GM23248 (cell line): ENCODE measurements around the gene FAM8A1. TPM values are rescaled to one million over a fixed set of nuclear protein-coding genes. Genes with fewer than 3 reads are reported as not detected.

Experiments
- DNase-seq: peaks from one replicate; pipeline ENCODE4 v3.0.0-alpha.2; 2015
- H2AFZ ChIP-seq: fragments of 200-600 bp; sonication (generic); 2 replicates; pipeline ENCODE4 v1.6.1; 2016; ENCODE audit warnings: antibody characterized with exemption
- H3F3A ChIP-seq: fragments of 200-600 bp; sonication (generic); 2 replicates; pipeline ENCODE4 v1.6.1; 2016; ENCODE audit warnings: mild to moderate bottlenecking, antibody characterized with exemption, mixed run types; ENCODE audit not compliant: insufficient read depth
- H3K27ac ChIP-seq: fragments of 200-600 bp; sonication (generic); 2 replicates; pipeline ENCODE4 v1.5.1; 2016; ENCODE audit warnings: mild to moderate bottlenecking
- H3K27me3 ChIP-seq: fragments of 200-600 bp; sonication (generic); replicated peaks from 2 replicates; pipeline ENCODE4 v1.6.1; 2016; ENCODE audit warnings: mild to moderate bottlenecking; ENCODE audit not compliant: insufficient read depth
- H3K36me3 ChIP-seq: fragments of 200-600 bp; sonication (generic); 2 replicates; pipeline ENCODE4 v1.6.1; 2016; ENCODE audit warnings: low read depth, mild to moderate bottlenecking
- H3K4me1 ChIP-seq: fragments of 200-600 bp; sonication (generic); 2 replicates; pipeline ENCODE4 v1.6.1; 2016; ENCODE audit warnings: mild to moderate bottlenecking; ENCODE audit not compliant: insufficient read depth
- H3K4me2 ChIP-seq: fragments of 200-600 bp; sonication (generic); one replicate; pipeline ENCODE4 v1.6.1; 2016; ENCODE audit warnings: mild to moderate bottlenecking; ENCODE audit not compliant: unreplicated experiment
- H3K4me3 ChIP-seq: fragments of 200-600 bp; sonication (generic); 2 replicates; pipeline ENCODE4 v1.5.1; 2016; ENCODE audit warnings: mild to moderate bottlenecking
- H3K79me2 ChIP-seq: fragments of 200-600 bp; sonication (generic); 2 replicates; pipeline ENCODE4 v1.6.1; 2016; ENCODE audit warnings: mild to moderate bottlenecking; ENCODE audit not compliant: insufficient read depth
- H3K9ac ChIP-seq: fragments of 200-600 bp; sonication (generic); 2 replicates; pipeline ENCODE4 v1.6.1; 2016; ENCODE audit warnings: mild to moderate bottlenecking
- H3K9me2 ChIP-seq: fragments of 200-600 bp; sonication (generic); 2 replicates; pipeline ENCODE4 v1.6.1; 2016; ENCODE audit warnings: mixed run types, mild to moderate bottlenecking, moderate library complexity; ENCODE audit not compliant: insufficient read depth
- H3K9me3 ChIP-seq: fragments of 200-600 bp; sonication (generic); one replicate; pipeline ENCODE4 v1.6.1; 2017; ENCODE audit warnings: low read depth
- H4K20me1 ChIP-seq: fragments of 200-600 bp; sonication (generic); 2 replicates; pipeline ENCODE4 v1.6.0; 2016; ENCODE audit not compliant: insufficient read depth
- EZH2 ChIP-seq: fragments of 200-600 bp; sonication (generic); IDR thresholded peaks from 2 replicates; pipeline ENCODE4 v1.6.1; 2018; ENCODE audit warnings: antibody characterized with exemption, mild to moderate bottlenecking; ENCODE audit not compliant: insufficient read depth, poor library complexity, severe bottlenecking
- EZH2phosphoT487 ChIP-seq: fragments of 200-600 bp; sonication (generic); IDR thresholded peaks from 2 replicates; pipeline ENCODE4 v1.6.1; 2018; ENCODE audit warnings: antibody characterized with exemption, moderate library complexity, mild to moderate bottlenecking, low read depth; ENCODE audit not compliant: insufficient read depth
- WGBS, 2 experiments: methylation state at CpG; one replicate each; pipeline ENCODE4 v1.1.6; 2015 to 2017; ENCODE audit warnings: low lambda C conversion rate in 2 of 2, low coverage in 1 of 2; ENCODE audit errors: missing lambda C conversion rate in 2 of 2; 5-methylcytosine and 5-hydroxymethylcytosine counted together
- in situ Hi-C: fragments of 300-500 bp; cut with MboI; formaldehyde crosslinking; loops from 2 replicates; pipeline ENCODE4 v1.15.0; 2020
- polyA plus RNA-seq: library from polyadenylated mRNA; unstranded; fragments of >200 nt; fragmentation: Nextera tagmentation; extraction: Ambion mirVana; gene quantifications from 2 replicates; pipeline ENCODE4 v1.2.1, GENCODE V29; 2016
- total RNA-seq: library from RNA; depleted of rRNA; stranded (reverse); fragments of >200 nt; shearing (Covaris generic); gene quantifications from 2 replicates; pipeline ENCODE4 v1.2.3, GENCODE V29; 2014

Gene FAM8A1
- total and polyA plus RNA-seq, 2 experiments from 2014 or later, result 15.0 to 28.4 TPM

GRCh38 chr6:17593246-17593645 is 6.9 kb upstream of the FAM8A1 start:
- DNase-seq, result no peak
- Histone ChIP-seq H3F3A (no peaks in the 10 kb centered on the region), H3K27me3 (no peaks in the 10 kb centered on the region), H3K36me3 (no peaks in the 10 kb centered on the region), H3K4me3 (no peak overlapping the region), H3K27ac (no peak overlapping the region), H3K9me2 (no peaks in the 10 kb centered on the region), H3K9me3 (no peaks in the 10 kb centered on the region), H3K9ac (no peak overlapping the region), H3K4me1 (peaks cover 7% of the 10 kb centered on the region; the same call in 1 of the 2 replicates), H4K20me1 (no peaks in the 10 kb centered on the region), H3K4me2 (no peak overlapping the region), H3K79me2 (no peaks in the 10 kb centered on the region), H2AFZ (no peak overlapping the region)
- TF ChIP-seq EZH2phosphoT487 (no peak), EZH2 (no peak)
- in situ Hi-C loops, result no loop called here

- no peak overlapping the region for H3K27ac ChIP-seq
- in situ Hi-C loops, result no loop called here
- H3K4me1 ChIP-seq, result peaks cover 4% of the 10 kb centered on the region; the same call in 1 of the 2 replicates
- whole genome bisulfite sequencing, 2 experiments, result 79 to 86% methylated on average over 3 of the region's 3 CpGs
- no peaks in the 10 kb centered on the region for H3K27me3 ChIP-seq
- H3K9ac ChIP-seq, result no peak overlapping the region
- no peak overlapping the region for H3K4me3 ChIP-seq
- H3K79me2 ChIP-seq, result peaks cover 4% of the 10 kb centered on the region
- no peaks in the 10 kb centered on the region for H4K20me1 ChIP-seq
- H3K36me3 ChIP-seq, result no peaks in the 10 kb centered on the region
- H3K9me2 ChIP-seq, result no peaks in the 10 kb centered on the region
- no peak for DNase-seq
- H3K4me2 ChIP-seq, result no peak overlapping the region
- no peaks in the 10 kb centered on the region for H3F3A ChIP-seq
- H3K9me3 ChIP-seq, result no peaks in the 10 kb centered on the region
- no peak overlapping the region for H2AFZ ChIP-seq
- no peak for TF ChIP-seq EZH2
- TF ChIP-seq EZH2phosphoT487, result no peak
Measured at GRCh38 chr6:17596085-17596484, 4.0 kb upstream of the FAM8A1 start.

- Histone ChIP-seq H3F3A (no peaks in the 10 kb centered on the region), H3K9me3 (no peaks in the 10 kb centered on the region), H3K4me1 (peaks cover 18% of the 10 kb centered on the region), H3K4me3 (peak overlapping the region; percentile 87), H3K9me2 (no peaks in the 10 kb centered on the region), H3K36me3 (no peaks in the 10 kb centered on the region; the same call in 1 of the 2 replicates), H4K20me1 (no peaks in the 10 kb centered on the region), H3K79me2 (peaks cover 27% of the 10 kb centered on the region), H3K27me3 (no peaks in the 10 kb centered on the region), H3K27ac (peak overlapping the region; percentile 78), H2AFZ (peak overlapping the region; percentile 97), H3K9ac (peak overlapping the region; percentile 92), H3K4me2 (peak overlapping the region; percentile 98)
- TF ChIP-seq EZH2phosphoT487 (no peak), EZH2 (no peak)
- peak; percentile 75 for DNase-seq
- in situ Hi-C loops, result no loop called here
- 0 to 2% methylated on average over 42 to 51 of the region's 77 CpGs for WGBS, 2 experiments
Measured at GRCh38 chr6:17600527-17601385, 654 bp downstream of the FAM8A1 start.

- no peaks in the 10 kb centered on the region for H3K9me3 ChIP-seq
- H3K9ac ChIP-seq, result peak overlapping the region; percentile 92
- H3K27me3 ChIP-seq, result no peaks in the 10 kb centered on the region
- H3K4me1 ChIP-seq, result peaks cover 18% of the 10 kb centered on the region
- in situ Hi-C loops, result no loop called here
- peak overlapping the region; percentile 98 for H3K4me2 ChIP-seq
- H3K79me2 ChIP-seq, result peaks cover 27% of the 10 kb centered on the region
- TF ChIP-seq EZH2phosphoT487, result no peak
- no peak for TF ChIP-seq EZH2
- no peaks in the 10 kb centered on the region for H3K9me2 ChIP-seq
- no peaks in the 10 kb centered on the region for H4K20me1 ChIP-seq
- peak overlapping the region; percentile 97 for H2AFZ ChIP-seq
- H3K27ac ChIP-seq, result peak overlapping the region; percentile 78
- 1 to 3% methylated on average over 5 of the region's 5 CpGs for whole genome bisulfite sequencing, 2 experiments
- peak overlapping the region; percentile 87 for H3K4me3 ChIP-seq
- no peaks in the 10 kb centered on the region for H3F3A ChIP-seq
- no peak for DNase-seq
- H3K36me3 ChIP-seq, result no peaks in the 10 kb centered on the region; the same call in 1 of the 2 replicates
Measured at GRCh38 chr6:17601386-17601703, 1.2 kb downstream of the FAM8A1 start.

- Histone ChIP-seq H3K4me2 (no peak overlapping the region), H3K4me3 (no peak overlapping the region), H2AFZ (no peak overlapping the region), H3K9me3 (no peaks in the 10 kb centered on the region), H3K9ac (no peak overlapping the region), H4K20me1 (no peaks in the 10 kb centered on the region), H3K27me3 (no peaks in the 10 kb centered on the region), H3K27ac (no peak overlapping the region), H3F3A (peaks cover 5% of the 10 kb centered on the region), H3K4me1 (peaks cover 18% of the 10 kb centered on the region), H3K9me2 (no peaks in the 10 kb centered on the region), H3K79me2 (peaks cover 27% of the 10 kb centered on the region), H3K36me3 (peaks cover 5% of the 10 kb centered on the region)
- in situ Hi-C loops, result no loop called here
- TF ChIP-seq EZH2 (no peak), EZH2phosphoT487 (no peak)
- 5 to 14% methylated on average over 1 of the region's 1 CpG for WGBS, 2 experiments
- DNase-seq, result no peak
Measured at GRCh38 chr6:17602888-17603287, 2.8 kb downstream of the FAM8A1 start.
